Liver (tissue), 9 donors: ENCODE measurements around the gene LRCH2. TPM values are rescaled to one million over a fixed set of nuclear protein-coding genes. Genes with fewer than 3 reads are reported as not detected.
A peak's percentile ranks its signal among the peaks of the same experiment; 100 is the strongest.

Source experiments
- DNase-seq: peaks from one replicate; pipeline ENCODE4 v3.0.0-alpha.2; 2017; ENCODE audit warnings: low spot score
- H3K27ac ChIP-seq, 2 donors: one replicate each; pipeline ENCODE4 v1.7.0; 2013; ENCODE audit warnings: inconsistent platforms in 2 of 2, low read length in 2 of 2, control low read depth in 1 of 2, low read depth in 1 of 2, mild to moderate bottlenecking in 1 of 2
- H3K27me3 ChIP-seq, 4 donors: one replicate each; pipeline versions ENCODE4 v1.6.1 to v1.7.0; 2013; ENCODE audit warnings: low read length in 3 of 4, inconsistent platforms in 1 of 4, mild to moderate bottlenecking in 1 of 4, moderate library complexity in 1 of 4; ENCODE audit not compliant: control insufficient read depth in 4 of 4, insufficient read depth in 4 of 4
- H3K36me3 ChIP-seq, 4 donors: one replicate each; pipeline versions ENCODE4 v1.6.1 to v1.7.0; 2013; ENCODE audit warnings: low read length in 3 of 4, mild to moderate bottlenecking in 3 of 4, low read depth in 1 of 4, moderate library complexity in 1 of 4; ENCODE audit not compliant: control insufficient read depth in 4 of 4, insufficient read depth in 3 of 4
- H3K4me1 ChIP-seq, 4 donors: one replicate each; pipeline versions ENCODE4 v1.6.1 to v1.7.0; 2013; ENCODE audit warnings: low read length in 3 of 4, mild to moderate bottlenecking in 3 of 4, moderate library complexity in 1 of 4; ENCODE audit not compliant: control insufficient read depth in 4 of 4, insufficient read depth in 4 of 4
- H3K4me3 ChIP-seq, 3 donors: one replicate each; pipeline versions ENCODE4 v1.6.1 to v1.7.0; 2013; ENCODE audit warnings: low read length in 3 of 3, control low read depth in 1 of 3, low read depth in 1 of 3, mild to moderate bottlenecking in 1 of 3
- H3K9ac ChIP-seq, 2 donors: one replicate each; pipeline ENCODE4 v1.7.0; 2013; ENCODE audit warnings: low read length in 2 of 2, mild to moderate bottlenecking in 2 of 2, moderate library complexity in 2 of 2, control low read depth in 1 of 2, low read depth in 1 of 2
- H3K9me3 ChIP-seq, 4 donors: one replicate each; pipeline versions ENCODE4 v1.6.1 to v1.7.0; 2013; ENCODE audit warnings: low read length in 3 of 4; ENCODE audit not compliant: control insufficient read depth in 4 of 4
- ATF3 ChIP-seq: IDR thresholded peaks from 2 replicates; pipeline ENCODE4 v1.6.1; 2016; ENCODE audit warnings: antibody characterized with exemption
- CTCF ChIP-seq: fragments of 150-350 bp; IDR thresholded peaks from 2 replicates; pipeline ENCODE4 v1.5.1; 2017; ENCODE audit warnings: improper control_type of control experiment, low read depth, low read length; ENCODE audit not compliant: missing input control
- EGR1 ChIP-seq, 2 donors: IDR thresholded peaks; 2 replicates each; pipeline ENCODE4 v1.6.1; 2016 to 2018; ENCODE audit warnings: antibody characterized with exemption in 2 of 2, low read depth in 2 of 2
- FOXA1 ChIP-seq: IDR thresholded peaks from 2 replicates; pipeline ENCODE4 v1.6.1; 2016; ENCODE audit warnings: antibody characterized with exemption
- FOXA2 ChIP-seq: IDR thresholded peaks from 2 replicates; pipeline ENCODE4 v1.6.1; 2016; ENCODE audit warnings: antibody characterized with exemption
- GABPA ChIP-seq, 2 donors: IDR thresholded peaks in 1 of 2; conservative IDR thresholded peaks in 1 of 2; 2 replicates each; pipeline ENCODE4 v1.6.1; 2016; ENCODE audit warnings: antibody characterized with exemption in 2 of 2, mild to moderate bottlenecking in 1 of 2, moderate library complexity in 1 of 2
- HNF4A ChIP-seq, 2 donors: conservative IDR thresholded peaks; 2 replicates each; pipeline ENCODE4 v1.6.1; 2016; ENCODE audit warnings: antibody characterized with exemption in 2 of 2, mild to moderate bottlenecking in 2 of 2
- HNF4G ChIP-seq: IDR thresholded peaks from 2 replicates; pipeline ENCODE4 v1.6.1; 2016; ENCODE audit warnings: antibody characterized with exemption
- JUND ChIP-seq, 2 donors: IDR thresholded peaks; 2 replicates each; pipeline ENCODE4 v1.6.1; 2016; ENCODE audit warnings: antibody characterized with exemption in 2 of 2
- NR2F2 ChIP-seq: IDR thresholded peaks from 2 replicates; pipeline ENCODE4 v1.6.1; 2016; ENCODE audit warnings: antibody characterized with exemption
- RAD21 ChIP-seq, 2 donors: IDR thresholded peaks; 2 replicates each; pipeline ENCODE4 v1.6.1; 2016; ENCODE audit warnings: antibody characterized with exemption in 2 of 2, mild to moderate bottlenecking in 2 of 2
- RXRA ChIP-seq, 2 donors: IDR thresholded peaks; 2 replicates each; pipeline ENCODE4 v1.6.1; 2017 to 2018; ENCODE audit warnings: antibody characterized with exemption in 2 of 2, mild to moderate bottlenecking in 1 of 2
- SP1 ChIP-seq: IDR thresholded peaks from 2 replicates; pipeline ENCODE4 v1.6.1; 2018; ENCODE audit warnings: antibody characterized with exemption, mild to moderate bottlenecking
- TAF1 ChIP-seq: conservative IDR thresholded peaks from 2 replicates; pipeline ENCODE4 v1.6.1; 2016; ENCODE audit warnings: antibody characterized with exemption, mild to moderate bottlenecking
- YY1 ChIP-seq: IDR thresholded peaks from 2 replicates; pipeline ENCODE4 v1.6.1; 2016; ENCODE audit warnings: antibody characterized with exemption, mild to moderate bottlenecking
- WGBS: extraction: QIAGEN DNeasy Blood & Tissue Kit; methylation state at CpG from one replicate; pipeline ENCODE4 v1.1.7; 2013; 5-methylcytosine and 5-hydroxymethylcytosine counted together
- polyA plus RNA-seq, 2 donors: library from polyadenylated mRNA; stranded (reverse) in 1 of 2; unstranded in 1 of 2; fragments of 200-250 nt in 1 of 2; fragments of >200 nt in 1 of 2; fragmentation: Nextera tagmentation in 1 of 2; extraction: Ambion mirVana in 1 of 2; gene quantifications; one replicate each; pipeline versions ENCODE4 v1.2.1 to v1.2.3, GENCODE V29; 2013 to 2015
- total RNA-seq, 2 donors: library from RNA; depleted of rRNA; stranded (reverse); fragments of >200 nt; gene quantifications; one replicate each; pipeline ENCODE4 v1.2.3, GENCODE V29; 2014
- TF ChIP-seq, protein P1 (sequence below): IDR thresholded peaks from 2 replicates; pipeline ENCODE4 v1.6.1; 2016; ENCODE audit warnings: antibody characterized with exemption, mild to moderate bottlenecking
- TF ChIP-seq, protein P2 (sequence below): IDR thresholded peaks from 2 replicates; pipeline ENCODE4 v1.6.1; 2016; ENCODE audit warnings: antibody characterized with exemption
- TF ChIP-seq, protein P3 (sequence below): IDR thresholded peaks from 2 replicates; pipeline ENCODE4 v1.6.1; 2016; ENCODE audit warnings: antibody characterized with exemption
- donor health status: healthy.
- donor health status: healthy.
- donor health status: healthy.
- donor health status: healthy.
- donor health status: healthy.

The LRCH2 gene
- total and polyA plus RNA-seq, 4 donors, result 0.06 to 0.42 (median 0.24) TPM

GRCh38 chrX:115234461-115234860 lies 565 bp upstream of the LRCH2 start:
- Histone ChIP-seq H3K9me3 (no peaks in the 10 kb centered on the region), H3K27ac (no peak overlapping the region), H3K36me3 (no peaks in the 10 kb centered on the region), H3K27me3 (no peaks in the 10 kb centered on the region), H3K4me1 (no peaks in the 10 kb centered on the region), H3K4me3 (no peak overlapping the region), H3K9ac (no peak overlapping the region)
- DNase-seq, result no peak
- 29% methylated on average over 3 of the region's 3 CpGs for WGBS
- TF ChIP-seq TAF1 (no peak), EGR1 (IDR thresholded peaks at IDR 0.05; ENCODE audit: low read depth in 2 of 2) (no peak), HNF4G (no peak)

GRCh38 chrX:115232933-115233496 lies 881 bp downstream of the LRCH2 start:
- 16% methylated on average over 6 of the region's 6 CpGs for WGBS
- DNase-seq, result no peak
- H3K9ac ChIP-seq, result no peak overlapping the region
- H3K4me3 ChIP-seq, result peak overlapping the region in 2 of 3 donors; percentile 7 to 43
- H3K4me1 ChIP-seq, result no peaks in the 10 kb centered on the region
- no peaks in the 10 kb centered on the region for H3K27me3 ChIP-seq
- TF ChIP-seq YY1, result no peak
- no peak for TF ChIP-seq CTCF
- TF ChIP-seq RXRA (IDR thresholded peaks at IDR 0.05), result no peak
- no peak for TF ChIP-seq RAD21 (IDR thresholded peaks at IDR 0.05)
- no peak for TF ChIP-seq ATF3
- TF ChIP-seq FOXA1, result no peak
- TF ChIP-seq NR2F2, result no peak
- TF ChIP-seq EGR1 (IDR thresholded peaks at IDR 0.05; ENCODE audit: low read depth in 2 of 2), result no peak
- no peak for TF ChIP-seq TAF1
- TF ChIP-seq FOXA2, result no peak
- TF ChIP-seq SP1, result no peak
- TF ChIP-seq, protein P1, sequence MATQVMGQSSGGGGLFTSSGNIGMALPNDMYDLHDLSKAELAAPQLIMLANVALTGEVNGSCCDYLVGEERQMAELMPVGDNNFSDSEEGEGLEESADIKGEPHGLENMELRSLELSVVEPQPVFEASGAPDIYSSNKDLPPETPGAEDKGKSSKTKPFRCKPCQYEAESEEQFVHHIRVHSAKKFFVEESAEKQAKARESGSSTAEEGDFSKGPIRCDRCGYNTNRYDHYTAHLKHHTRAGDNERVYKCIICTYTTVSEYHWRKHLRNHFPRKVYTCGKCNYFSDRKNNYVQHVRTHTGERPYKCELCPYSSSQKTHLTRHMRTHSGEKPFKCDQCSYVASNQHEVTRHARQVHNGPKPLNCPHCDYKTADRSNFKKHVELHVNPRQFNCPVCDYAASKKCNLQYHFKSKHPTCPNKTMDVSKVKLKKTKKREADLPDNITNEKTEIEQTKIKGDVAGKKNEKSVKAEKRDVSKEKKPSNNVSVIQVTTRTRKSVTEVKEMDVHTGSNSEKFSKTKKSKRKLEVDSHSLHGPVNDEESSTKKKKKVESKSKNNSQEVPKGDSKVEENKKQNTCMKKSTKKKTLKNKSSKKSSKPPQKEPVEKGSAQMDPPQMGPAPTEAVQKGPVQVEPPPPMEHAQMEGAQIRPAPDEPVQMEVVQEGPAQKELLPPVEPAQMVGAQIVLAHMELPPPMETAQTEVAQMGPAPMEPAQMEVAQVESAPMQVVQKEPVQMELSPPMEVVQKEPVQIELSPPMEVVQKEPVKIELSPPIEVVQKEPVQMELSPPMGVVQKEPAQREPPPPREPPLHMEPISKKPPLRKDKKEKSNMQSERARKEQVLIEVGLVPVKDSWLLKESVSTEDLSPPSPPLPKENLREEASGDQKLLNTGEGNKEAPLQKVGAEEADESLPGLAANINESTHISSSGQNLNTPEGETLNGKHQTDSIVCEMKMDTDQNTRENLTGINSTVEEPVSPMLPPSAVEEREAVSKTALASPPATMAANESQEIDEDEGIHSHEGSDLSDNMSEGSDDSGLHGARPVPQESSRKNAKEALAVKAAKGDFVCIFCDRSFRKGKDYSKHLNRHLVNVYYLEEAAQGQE, result no peak
- TF ChIP-seq HNF4G, result no peak
- no peak for TF ChIP-seq JUND (IDR thresholded peaks at IDR 0.05)
- no peak for TF ChIP-seq GABPA (IDR thresholded peaks at IDR 0.05 in 1 of 2, conservative IDR thresholded peaks at IDR 0.05 in 1 of 2)
- TF ChIP-seq, protein P2, sequence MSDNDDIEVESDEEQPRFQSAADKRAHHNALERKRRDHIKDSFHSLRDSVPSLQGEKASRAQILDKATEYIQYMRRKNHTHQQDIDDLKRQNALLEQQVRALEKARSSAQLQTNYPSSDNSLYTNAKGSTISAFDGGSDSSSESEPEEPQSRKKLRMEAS, result no peak
- TF ChIP-seq, protein P3, sequence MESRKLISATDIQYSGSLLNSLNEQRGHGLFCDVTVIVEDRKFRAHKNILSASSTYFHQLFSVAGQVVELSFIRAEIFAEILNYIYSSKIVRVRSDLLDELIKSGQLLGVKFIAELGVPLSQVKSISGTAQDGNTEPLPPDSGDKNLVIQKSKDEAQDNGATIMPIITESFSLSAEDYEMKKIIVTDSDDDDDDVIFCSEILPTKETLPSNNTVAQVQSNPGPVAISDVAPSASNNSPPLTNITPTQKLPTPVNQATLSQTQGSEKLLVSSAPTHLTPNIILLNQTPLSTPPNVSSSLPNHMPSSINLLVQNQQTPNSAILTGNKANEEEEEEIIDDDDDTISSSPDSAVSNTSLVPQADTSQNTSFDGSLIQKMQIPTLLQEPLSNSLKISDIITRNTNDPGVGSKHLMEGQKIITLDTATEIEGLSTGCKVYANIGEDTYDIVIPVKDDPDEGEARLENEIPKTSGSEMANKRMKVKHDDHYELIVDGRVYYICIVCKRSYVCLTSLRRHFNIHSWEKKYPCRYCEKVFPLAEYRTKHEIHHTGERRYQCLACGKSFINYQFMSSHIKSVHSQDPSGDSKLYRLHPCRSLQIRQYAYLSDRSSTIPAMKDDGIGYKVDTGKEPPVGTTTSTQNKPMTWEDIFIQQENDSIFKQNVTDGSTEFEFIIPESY, result no peak
- TF ChIP-seq HNF4A (conservative IDR thresholded peaks at IDR 0.05), result no peak
- no peaks in the 10 kb centered on the region for H3K9me3 ChIP-seq
- no peaks in the 10 kb centered on the region for H3K36me3 ChIP-seq
- H3K27ac ChIP-seq, result no peak overlapping the region
